Hematopoietic multipotent progenitor cell treated with erythropoietin and hydrocortisone succinate and interleukin-3 and kit ligand, for 17 days (in vitro differentiated cells): Measurements from ENCODE around the gene ANKS1A.
"Not testable (repeated sequence)": the region's sequence is repeated elsewhere in the genome, so short reads cannot be mapped to it uniquely, and the experiment has no call there.

Source experiments
- DNase-seq: peaks from one replicate; pipeline ENCODE4 v3.0.0-alpha.2; 2015; ENCODE audit warnings: low spot score

The ANKS1A gene

GRCh38 chr6:34992376-34992775 is 103.3 kb downstream of the ANKS1A start:
- DNase-seq, result no peak

- DNase-seq, result no peak
Measured at GRCh38 chr6:34993213-34993612, 104.2 kb downstream of the ANKS1A start.

GRCh38 chr6:34994693-34995092 is 105.6 kb downstream of the ANKS1A start:
- DNase-seq, result no peak

- not testable (repeated sequence) for DNase-seq
Measured at GRCh38 chr6:34998417-34998816, 109.4 kb downstream of the ANKS1A start.

GRCh38 chr6:34999153-34999552 is 110.1 kb downstream of the ANKS1A start:
- not testable (repeated sequence) for DNase-seq

GRCh38 chr6:34999962-35000361 is 110.9 kb downstream of the ANKS1A start:
- DNase-seq, result peak; percentile 13

GRCh38 chr6:35001349-35001748 is 112.3 kb downstream of the ANKS1A start:
- DNase-seq, result not testable (repeated sequence)

GRCh38 chr6:35003886-35004530 is 115.0 kb downstream of the ANKS1A start:
- DNase-seq, result not testable (repeated sequence)

- DNase-seq, result no peak
Measured at GRCh38 chr6:35007016-35007415, 118.0 kb downstream of the ANKS1A start.

- DNase-seq, result no peak
Measured at GRCh38 chr6:35008858-35009257, 119.8 kb downstream of the ANKS1A start.

GRCh38 chr6:35011096-35012041 is 122.3 kb downstream of the ANKS1A start:
- DNase-seq, result no peak

- DNase-seq, result no peak
Measured at GRCh38 chr6:35013701-35014100, 124.6 kb downstream of the ANKS1A start.

GRCh38 chr6:35014341-35014740 is 125.3 kb downstream of the ANKS1A start:
- no peak for DNase-seq

GRCh38 chr6:35014786-35015185 is 125.7 kb downstream of the ANKS1A start:
- no peak for DNase-seq

- no peak for DNase-seq
Measured at GRCh38 chr6:35015476-35015875, 126.4 kb downstream of the ANKS1A start.

GRCh38 chr6:35015996-35016395 is 126.9 kb downstream of the ANKS1A start:
- no peak for DNase-seq

GRCh38 chr6:35016502-35017321 is 127.7 kb downstream of the ANKS1A start:
- no peak for DNase-seq

GRCh38 chr6:35017411-35018181 is 128.5 kb downstream of the ANKS1A start:
- DNase-seq, result no peak

- no peak for DNase-seq
Measured at GRCh38 chr6:35018182-35018519, 129.1 kb downstream of the ANKS1A start.

- no peak for DNase-seq
Measured at GRCh38 chr6:35018746-35019145, 129.7 kb downstream of the ANKS1A start.

- DNase-seq, result no peak
Measured at GRCh38 chr6:35019171-35019570, 130.1 kb downstream of the ANKS1A start.

GRCh38 chr6:35019831-35020230 is 130.8 kb downstream of the ANKS1A start:
- no peak for DNase-seq
